IMR-90 (cell line): ENCODE measurements around the gene SORBS1. TPM values are rescaled to one million over a fixed set of nuclear protein-coding genes. Genes with fewer than 3 reads are reported as not detected.

Experiments
- ATAC-seq: fragments of 200-7000 bp; cut with Tn5 transposase; 2 replicates; pipeline ENCODE4 v1.9.1; 2020; ENCODE audit warnings: low read depth, mild to moderate bottlenecking, moderate library complexity
- BruUV-seq: library from RNA; stranded (reverse); fragments of 400-500 nt; replicated peaks from 2 replicates; lab custom pipeline; 2021; lab: Mats Ljungman, UMichigan
- CTCF ChIA-PET: fragments of 300-600 bp; formaldehyde crosslinking; extraction: SDS; loops from one replicate; lab custom pipeline; 2021; ENCODE audit warnings: antibody characterized with exemption; lab: Yijun Ruan, JAX
- POLR2A ChIA-PET: fragments of 300-600 bp; sonication (Branson Sonifier 250); formaldehyde crosslinking; loops from one replicate; lab custom pipeline; 2022; ENCODE audit warnings: antibody characterized with exemption; ENCODE audit not compliant: unreplicated experiment; lab: Charles Lee
- DNase-seq: peaks from one replicate; pipeline ENCODE4 v3.0.0; 2013
- H2AFZ ChIP-seq: replicated peaks from 2 replicates; pipeline ENCODE3; 2013; ENCODE audit warnings: low read length, mild to moderate bottlenecking; ENCODE audit not compliant: poor library complexity
- H2AK5ac ChIP-seq: 2 replicates; pipeline ENCODE4 v1.6.1; 2013; ENCODE audit warnings: low read depth, low read length, inconsistent platforms
- H2AK9ac ChIP-seq: replicated peaks from 2 replicates; pipeline ENCODE3; 2013; ENCODE audit warnings: mild to moderate bottlenecking, low read depth, low read length, moderate library complexity; ENCODE audit not compliant: poor library complexity
- H2BK120ac ChIP-seq: 2 replicates; pipeline ENCODE4 v1.6.1; 2013; ENCODE audit warnings: low read depth, low read length, inconsistent platforms
- H2BK15ac ChIP-seq: 3 replicates; pipeline ENCODE4 v1.6.1; 2013; ENCODE audit warnings: low read depth, low read length, inconsistent platforms
- H2BK20ac ChIP-seq: 2 replicates; pipeline ENCODE4 v1.6.1; 2013; ENCODE audit warnings: low read depth, mild to moderate bottlenecking, inconsistent platforms, low read length, moderate library complexity
- H2BK5ac ChIP-seq: 2 replicates; pipeline ENCODE4 v1.6.1; 2013; ENCODE audit warnings: mild to moderate bottlenecking, low read depth, low read length, inconsistent platforms; ENCODE audit not compliant: poor library complexity, severe bottlenecking
- H3K14ac ChIP-seq: replicated peaks from 2 replicates; pipeline ENCODE4 v1.6.1; 2013; ENCODE audit warnings: low read depth, low read length, inconsistent platforms
- H3K18ac ChIP-seq: 2 replicates; pipeline ENCODE4 v1.6.1; 2013; ENCODE audit warnings: low read depth, low read length, control low read depth
- H3K23ac ChIP-seq: 2 replicates; pipeline ENCODE4 v1.6.1; 2013; ENCODE audit warnings: low read depth, low read length, inconsistent platforms
- H3K27ac ChIP-seq: 2 replicates; pipeline ENCODE4 v1.5.1; 2013; ENCODE audit warnings: mild to moderate bottlenecking, control low read depth, low read length; ENCODE audit not compliant: insufficient read depth
- H3K27me3 ChIP-seq: 2 replicates; pipeline ENCODE4 v1.6.1; 2013; ENCODE audit warnings: low read length; ENCODE audit not compliant: control insufficient read depth, insufficient read depth
- H3K36me3 ChIP-seq: 2 replicates; pipeline ENCODE4 v1.6.1; 2013; ENCODE audit warnings: low read length, mixed read lengths; ENCODE audit not compliant: control insufficient read depth, insufficient read depth
- H3K4ac ChIP-seq: 2 replicates; pipeline ENCODE4 v1.6.1; 2013; ENCODE audit warnings: low read depth, low read length, inconsistent platforms
- H3K4me1 ChIP-seq: 2 replicates; pipeline ENCODE4 v1.6.1; 2013; ENCODE audit warnings: low read length, mixed read lengths; ENCODE audit not compliant: control insufficient read depth, insufficient read depth
- H3K4me2 ChIP-seq: 2 replicates; pipeline ENCODE4 v1.6.1; 2013; ENCODE audit warnings: low read depth, mild to moderate bottlenecking, control low read depth, low read length, moderate library complexity
- H3K4me3 ChIP-seq: 2 replicates; pipeline ENCODE4 v1.5.1; 2013; ENCODE audit warnings: low read depth, mild to moderate bottlenecking, control low read depth, low read length, moderate library complexity; ENCODE audit not compliant: insufficient read depth
- H3K56ac ChIP-seq: 2 replicates; pipeline ENCODE4 v1.6.1; 2013; ENCODE audit warnings: low read length, inconsistent platforms; ENCODE audit not compliant: insufficient read depth; ENCODE audit errors: extremely low read depth
- H3K79me1 ChIP-seq, 2 experiments: 2 replicates each; pipeline ENCODE4 v1.6.1; 2013; ENCODE audit warnings: low read length in 2 of 2, inconsistent platforms in 1 of 2, low read depth in 1 of 2
- H3K9ac ChIP-seq: 2 replicates; pipeline ENCODE4 v1.6.1; 2013; ENCODE audit warnings: low read depth, low read length, control low read depth
- H3K9me1 ChIP-seq: 2 replicates; pipeline ENCODE4 v1.6.1; 2013; ENCODE audit warnings: low read length, inconsistent platforms; ENCODE audit not compliant: insufficient read depth
- H3K9me3 ChIP-seq: 2 replicates; pipeline ENCODE4 v1.6.1; 2013; ENCODE audit warnings: low read length; ENCODE audit not compliant: control insufficient read depth, insufficient read depth
- H4K20me1 ChIP-seq: 2 replicates; pipeline ENCODE4 v1.6.1; 2013; ENCODE audit warnings: low read length, inconsistent platforms; ENCODE audit not compliant: insufficient read depth
- H4K5ac ChIP-seq: 2 replicates; pipeline ENCODE4 v1.6.1; 2013; ENCODE audit warnings: mild to moderate bottlenecking, low read depth, low read length, control low read depth
- H4K8ac ChIP-seq, 2 experiments: 2 replicates each; pipeline ENCODE4 v1.6.1; 2013; ENCODE audit warnings: low read depth in 2 of 2, low read length in 2 of 2, control low read depth in 1 of 2, inconsistent platforms in 1 of 2
- H4K91ac ChIP-seq: 2 replicates; pipeline ENCODE4 v1.6.1; 2013; ENCODE audit warnings: low read depth, low read length, inconsistent platforms; ENCODE audit not compliant: insufficient read depth
- CEBPB ChIP-seq: IDR thresholded peaks from 2 replicates; pipeline ENCODE4 v1.6.1; 2012; ENCODE audit warnings: low read depth, low read length, improper control_type of control experiment
- ELK1 ChIP-seq: fragments of 150-350 bp; IDR thresholded peaks from 2 replicates; pipeline ENCODE4 v1.6.1; 2016; ENCODE audit warnings: low read depth, mild to moderate bottlenecking, low read length, moderate library complexity, borderline replicate concordance
- WGBS, 2 experiments: methylation state at CpG; one replicate each; pipeline versions ENCODE4 v1.1.5 to v1.1.7; 2013; ENCODE audit warnings: missing lambda C conversion rate in 2 of 2; ENCODE audit not compliant: insufficient read length in 1 of 2; ENCODE audit errors: extremely low coverage in 2 of 2; 5-methylcytosine and 5-hydroxymethylcytosine counted together
- dilution Hi-C: fragments of 300-500 bp; cut with HindIII; formaldehyde crosslinking; loops from one replicate; pipeline ENCODE4 v1.14.3; 2018; ENCODE audit warnings: low sequenced_read_pairs; ENCODE audit not compliant: unreplicated experiment
- in situ Hi-C: fragments of 300-500 bp; cut with MboI; formaldehyde crosslinking; loops from 3 replicates; pipeline ENCODE4 v1.14.3; 2019; ENCODE audit warnings: low sequenced_read_pairs, inconsistent platforms, mixed read lengths
- intact Hi-C: fragments of 100-400 bp; cut with micrococcal nuclease; formaldehyde crosslinking; loops from 2 replicates; pipeline ENCODE4 v1.10.0; 2022
- polyA plus RNA-seq, 3 experiments: library from polyadenylated mRNA; depleted of rRNA; stranded (reverse); fragments of >200 nt; gene quantifications; 2 replicates each; pipeline ENCODE4 v1.2.3, GENCODE V29; 2012; ENCODE audit warnings: low replicate concordance in 1 of 3
- total RNA-seq: library from RNA; depleted of rRNA; stranded (reverse); fragments of >200 nt; gene quantifications from 2 replicates; pipeline ENCODE4 v1.2.3, GENCODE V29; 2012

Gene SORBS1
- total and polyA plus RNA-seq, 2 of the 4 experiments (the other 2 are of a cell fraction): 0.18 to 0.32 TPM

DNA sequence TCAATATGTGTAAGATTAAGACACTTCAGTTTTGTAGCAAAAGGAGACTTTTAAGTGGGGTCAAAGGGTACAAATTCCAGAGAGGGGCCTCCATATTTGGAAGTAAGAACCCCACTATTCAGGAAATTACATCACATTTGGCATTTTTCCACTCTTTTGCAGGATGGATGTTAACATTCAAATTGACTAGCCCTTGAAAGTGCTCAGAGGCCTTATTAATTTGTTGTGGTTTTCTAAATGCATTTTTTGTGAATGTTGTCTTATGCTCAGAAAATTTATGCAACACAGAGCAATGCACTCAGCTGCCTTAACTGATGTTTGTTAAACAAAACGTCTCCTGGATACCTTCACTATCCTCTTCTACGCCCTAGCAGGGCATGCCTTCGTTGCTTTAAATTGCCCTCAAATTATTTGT is 219.4 kb downstream of the SORBS1 start:
- no peak overlapping the region for H2AK5ac ChIP-seq
- no peak overlapping the region for H2AFZ ChIP-seq
- dilution Hi-C loops: no loop called here
- peak overlapping the region; percentile 48 to 77 for H4K8ac ChIP-seq
- no peak overlapping the region for H2BK5ac ChIP-seq
- H3K79me1 ChIP-seq: no peaks in the 10 kb centered on the region
- WGBS, 2 experiments: no CpG with 5 or more reads among the region's 3 CpGs
- ATAC-seq (peak; percentile 77), DNase-seq (peak; percentile 72)
- H2BK120ac ChIP-seq: peak overlapping the region; percentile 60; the same call in 1 of the 2 replicates
- H3K23ac ChIP-seq: no peak overlapping the region
- H3K9ac ChIP-seq: no peak overlapping the region
- H3K27me3 ChIP-seq: no peaks in the 10 kb centered on the region
- no peaks in the 10 kb centered on the region for H4K20me1 ChIP-seq
- H3K4me2 ChIP-seq: no peak overlapping the region
- no peaks in the 10 kb centered on the region for H3K9me3 ChIP-seq
- CTCF ChIA-PET: no interaction called here
- peak; percentile 40; the same call in 1 of the 2 replicates for TF ChIP-seq CEBPB
- no peak for TF ChIP-seq ELK1
- in situ Hi-C loops: no loop called here
- H3K9me1 ChIP-seq: peaks cover 6% of the 10 kb centered on the region
- H3K36me3 ChIP-seq: no peaks in the 10 kb centered on the region
- peak overlapping the region; percentile 87; the same call in 2 of the 3 replicates for H2BK15ac ChIP-seq
- peak overlapping the region; percentile 86; the same call in 1 of the 2 replicates for H3K18ac ChIP-seq
- intact Hi-C loops: no loop called here
- H3K4ac ChIP-seq: no peak overlapping the region
- peak overlapping the region; percentile 23; the same call in 1 of the 2 replicates for H3K14ac ChIP-seq
- H4K91ac ChIP-seq: no peak overlapping the region
- no peak overlapping the region for H3K56ac ChIP-seq
- H3K4me1 ChIP-seq: peaks cover 6% of the 10 kb centered on the region; the same call in 1 of the 2 replicates
- no peak overlapping the region for H3K4me3 ChIP-seq
- H2AK9ac ChIP-seq: no peak overlapping the region
- H3K27ac ChIP-seq: no peak overlapping the region
- H4K5ac ChIP-seq: no peak overlapping the region
- no TSS peak for BruUV-seq
- POLR2A ChIA-PET: no interaction called here
- peak overlapping the region; percentile 50; the same call in 1 of the 2 replicates for H2BK20ac ChIP-seq
